Endodermal cell (in vitro differentiated cells): ENCODE measurements around the gene MRPS35. TPM values are rescaled to one million over a fixed set of nuclear protein-coding genes. Genes with fewer than 3 reads are reported as not detected.

Experiments
- DNase-seq: peaks from one replicate; pipeline ENCODE4 v3.0.0-alpha.2; 2017
- H3K27ac ChIP-seq: 2 replicates; pipeline ENCODE4 v1.5.1; 2013; ENCODE audit warnings: mild to moderate bottlenecking, low read depth, low read length, moderate library complexity
- H3K27me3 ChIP-seq: 2 replicates; pipeline ENCODE4 v1.6.1; 2013; ENCODE audit warnings: mild to moderate bottlenecking, low read length, moderate library complexity; ENCODE audit not compliant: insufficient read depth, control insufficient read depth, poor library complexity, severe bottlenecking
- H3K36me3 ChIP-seq: 2 replicates; pipeline ENCODE4 v1.7.0; 2013; ENCODE audit warnings: mild to moderate bottlenecking, low read length, moderate library complexity; ENCODE audit not compliant: control insufficient read depth, insufficient read depth
- H3K4me1 ChIP-seq: one replicate; pipeline ENCODE4 v1.7.0; 2013; ENCODE audit warnings: low read length; ENCODE audit not compliant: control insufficient read depth, insufficient read depth
- H3K4me3 ChIP-seq: 2 replicates; pipeline ENCODE4 v1.5.1; 2013; ENCODE audit warnings: mild to moderate bottlenecking, low read length, moderate library complexity
- H3K9ac ChIP-seq: 2 replicates; pipeline ENCODE4 v1.6.1; 2013; ENCODE audit warnings: mild to moderate bottlenecking, low read length, moderate library complexity; ENCODE audit not compliant: poor library complexity, severe bottlenecking; ENCODE audit errors: extremely low read depth
- H3K9me3 ChIP-seq: 2 replicates; pipeline ENCODE4 v1.6.1; 2013; ENCODE audit warnings: mild to moderate bottlenecking, low read length, moderate library complexity; ENCODE audit not compliant: control insufficient read depth
- H3K27ac Mint-ChIP-seq: 2 replicates; pipeline ENCODE4 v1.8.0; 2020; ENCODE audit warnings: mixed read lengths
- H3K27me3 Mint-ChIP-seq: 2 replicates; pipeline ENCODE4 v1.8.0; 2021; ENCODE audit warnings: mild to moderate bottlenecking, mixed read lengths; ENCODE audit not compliant: insufficient read depth
- H3K36me3 Mint-ChIP-seq: 2 replicates; pipeline ENCODE4 v1.8.0; 2020; ENCODE audit warnings: low read depth, mixed read lengths
- H3K4me1 Mint-ChIP-seq: 2 replicates; pipeline ENCODE4 v1.8.0; 2020; ENCODE audit warnings: mixed read lengths
- H3K4me3 Mint-ChIP-seq: 2 replicates; pipeline ENCODE4 v1.8.0; 2020; ENCODE audit warnings: mild to moderate bottlenecking, moderate library complexity, mixed read lengths
- H3K9me3 Mint-ChIP-seq: 2 replicates; pipeline ENCODE4 v1.8.0; 2020; ENCODE audit warnings: mild to moderate bottlenecking, mixed read lengths
- CTCF ChIP-seq: fragments of 200-600 bp; sonication (generic); conservative IDR thresholded peaks from 2 replicates; pipeline ENCODE4 v1.5.0; 2021; ENCODE audit warnings: antibody characterized with exemption, mild to moderate bottlenecking
- WGBS, 2 experiments: methylation state at CpG; one replicate each; pipeline versions ENCODE4 v1.1.5 to v1.1.7; 2013; ENCODE audit warnings: missing lambda C conversion rate in 2 of 2, mixed read lengths in 1 of 2; ENCODE audit not compliant: insufficient coverage in 1 of 2, insufficient read length in 1 of 2; 5-methylcytosine and 5-hydroxymethylcytosine counted together
- total RNA-seq, 2 donors: library from RNA; stranded (reverse); fragmentation: NEBNext Ultra II Directional in 1 of 2; extraction: Animal tissue kit (Norgen Biotek cat#: 25700) in 1 of 2; gene quantifications; 2 replicates in 1 of 2; 3 replicates in 1 of 2; pipeline ENCODE4 v1.2.1, GENCODE V29; 2021

The MRPS35 gene
- total RNA-seq, 2 donors from 2014 or later: 33.7 to 62.6 TPM

- peaks cover 30% of the 10 kb centered on the region for H3K4me1 Mint-ChIP-seq
- WGBS, 2 experiments: 74% methylated on average over 1 of the region's 1 CpG; no CpG with 5 or more reads in 1 of the 2 experiments
Observed at GRCh38 chr12:27778206-27778605, 67.6 kb downstream of the MRPS35 start.

DNA sequence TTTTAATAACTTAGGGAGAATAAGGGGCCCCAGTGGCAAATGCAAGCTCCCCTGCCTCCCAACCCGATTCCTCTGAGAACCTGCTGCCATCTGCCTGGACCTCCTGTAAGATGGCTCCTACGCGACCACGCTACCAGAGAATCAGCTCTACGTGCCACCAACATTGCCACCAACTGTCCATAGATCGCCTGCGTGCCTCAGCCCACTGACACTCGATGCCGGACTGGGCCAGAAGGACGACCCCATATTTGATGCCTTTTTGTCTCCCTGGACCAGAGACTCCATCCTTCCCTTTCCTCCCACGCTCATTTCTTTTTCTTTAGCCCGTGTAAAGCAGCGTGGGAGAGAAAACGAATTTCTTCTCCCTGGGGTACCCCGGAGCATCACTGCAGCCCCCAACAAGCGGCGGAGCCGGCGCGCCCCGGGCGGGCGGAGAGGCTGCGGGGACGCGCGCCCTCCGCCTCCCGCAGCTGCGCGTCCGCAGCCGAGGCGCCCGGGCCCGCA, 68.8 kb downstream of the MRPS35 start:
- no peak for TF ChIP-seq CTCF
- Mint-ChIP-seq H3K36me3 (peaks cover 21% of the 10 kb centered on the region), H3K27me3 (no peaks in the 10 kb centered on the region), H3K4me3 (peak overlapping the region; percentile 66), H3K27ac (peak overlapping the region; percentile 79), H3K9me3 (peaks cover 3% of the 10 kb centered on the region), H3K4me1 (peaks cover 31% of the 10 kb centered on the region)
- H3K27ac ChIP-seq: peak overlapping the region; percentile 77
- DNase-seq: peak; percentile 74
- H3K27me3 ChIP-seq: no peaks in the 10 kb centered on the region
- H3K36me3 ChIP-seq: peaks cover 10% of the 10 kb centered on the region
- no peak overlapping the region for H3K9ac ChIP-seq
- H3K9me3 ChIP-seq: no peaks in the 10 kb centered on the region
- no peaks in the 10 kb centered on the region for H3K4me1 ChIP-seq
- 11% methylated on average over 5 to 36 of the region's 36 CpGs for WGBS, 2 experiments
- peak overlapping the region; percentile 87 for H3K4me3 ChIP-seq

More at GRCh38 chr12:27778206-27778605, 67.6 kb downstream of the MRPS35 start:
- Mint-ChIP-seq H3K27me3 (no peaks in the 10 kb centered on the region), H3K27ac (no peak overlapping the region), H3K4me3 (peak overlapping the region; percentile 66), H3K36me3 (peaks cover 12% of the 10 kb centered on the region), H3K9me3 (peaks cover 2% of the 10 kb centered on the region)
- H3K27ac ChIP-seq: no peak overlapping the region
- H3K4me3 ChIP-seq: no peak overlapping the region
- no peaks in the 10 kb centered on the region for H3K27me3 ChIP-seq
- no peaks in the 10 kb centered on the region for H3K9me3 ChIP-seq
- no peak for TF ChIP-seq CTCF
- peaks cover 8% of the 10 kb centered on the region for H3K36me3 ChIP-seq
- DNase-seq: no peak
- H3K9ac ChIP-seq: no peak overlapping the region
- H3K4me1 ChIP-seq: no peaks in the 10 kb centered on the region

GRCh38 chr12:27779920-27780611, 69.4 kb downstream of the MRPS35 start, which contains the start of the genes KLHL42 and MANSC4:
TSS of gene KLHL42 (plus strand) at chr12:27780233. CDS start at chr12:27780331, 98 bp downstream.
TSS of gene MANSC4 (minus strand) at chr12:27780236. CDS start at chr12:27771276, 8,960 bp downstream.
- TF ChIP-seq CTCF: peak; percentile 42
- Mint-ChIP-seq H3K36me3 (peaks cover 27% of the 10 kb centered on the region), H3K4me1 (peaks cover 31% of the 10 kb centered on the region), H3K9me3 (peaks cover 3% of the 10 kb centered on the region), H3K27ac (peak within 1 kb of the TSS; percentile 90), H3K27me3 (no peaks in the 10 kb centered on the region), H3K4me3 (peak within 1 kb of the TSS; percentile 66)
- no peaks in the 10 kb centered on the region for H3K9me3 ChIP-seq
- H3K4me3 ChIP-seq: peak within 1 kb of the TSS; percentile 87
- WGBS, 2 experiments: 0% methylated on average over 19 to 92 of the region's 92 CpGs
- peaks cover 15% of the 10 kb centered on the region for H3K36me3 ChIP-seq
- H3K4me1 ChIP-seq: no peaks in the 10 kb centered on the region
- H3K27ac ChIP-seq: peak within 1 kb of the TSS; percentile 77
- H3K27me3 ChIP-seq: no peaks in the 10 kb centered on the region
- peak; percentile 94 for DNase-seq
- peak within 1 kb of the TSS; percentile 42 for H3K9ac ChIP-seq
